Measurements from ENCODE around the gene ITSN2.

GRCh38 chr2:24158131-24158530 is 202.2 kb downstream of the ITSN2 start:
- TF ChIP-seq GATA2 (IDR thresholded peaks at IDR 0.05; ENCODE audit: low read depth, low read length) (no peak), GATA3 (IDR thresholded peaks at IDR 0.05; ENCODE audit: low read depth, low read length) (no peak)
